GM04504 (cell line): ENCODE data around the gene GSX1.

Experiments used
- DNase-seq: peaks from one replicate; pipeline ENCODE4 v3.0.0-alpha.2; 2012; ENCODE audit warnings: low read depth

GSX1 gene

DNA sequence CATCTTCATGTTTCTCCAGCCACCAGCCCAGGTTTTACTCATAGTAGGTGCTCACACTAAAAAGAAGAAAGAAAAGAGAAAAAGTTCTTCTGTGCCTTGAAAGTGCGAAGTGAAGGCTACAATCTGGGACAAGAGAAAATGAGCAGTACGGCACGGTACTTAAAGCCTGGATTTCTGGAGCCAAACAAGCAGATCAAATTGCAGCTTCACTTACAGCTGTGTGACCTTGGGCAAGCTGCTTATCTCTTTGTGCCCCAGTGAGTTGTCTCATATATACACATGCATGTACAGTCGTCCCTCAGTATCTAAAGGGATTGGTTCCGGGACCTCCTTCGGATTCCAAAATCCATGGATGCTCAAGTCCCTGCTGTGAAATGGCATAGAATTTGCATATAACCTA lies 41.8 kb downstream of the GSX1 start:
- DNase-seq = no peak

DNA sequence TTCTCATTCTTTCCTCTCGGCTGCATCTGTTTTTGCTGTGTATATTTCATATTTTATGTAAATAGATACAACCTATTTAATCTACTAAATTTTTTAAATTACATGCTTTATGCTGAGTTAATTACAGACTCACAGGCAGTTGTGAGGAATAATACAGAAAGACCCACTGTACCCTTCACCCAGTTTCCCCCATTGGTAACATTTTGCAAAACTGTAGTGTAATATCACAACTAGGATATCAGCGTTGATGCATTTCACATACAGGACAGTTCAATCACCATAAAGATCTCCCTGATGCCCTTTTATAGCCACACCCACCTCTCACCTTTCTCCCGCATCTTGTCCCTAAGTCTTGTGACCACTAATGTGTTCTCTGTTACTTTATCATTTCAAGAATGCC lies 43.5 kb downstream of the GSX1 start:
- DNase-seq = no peak

DNA sequence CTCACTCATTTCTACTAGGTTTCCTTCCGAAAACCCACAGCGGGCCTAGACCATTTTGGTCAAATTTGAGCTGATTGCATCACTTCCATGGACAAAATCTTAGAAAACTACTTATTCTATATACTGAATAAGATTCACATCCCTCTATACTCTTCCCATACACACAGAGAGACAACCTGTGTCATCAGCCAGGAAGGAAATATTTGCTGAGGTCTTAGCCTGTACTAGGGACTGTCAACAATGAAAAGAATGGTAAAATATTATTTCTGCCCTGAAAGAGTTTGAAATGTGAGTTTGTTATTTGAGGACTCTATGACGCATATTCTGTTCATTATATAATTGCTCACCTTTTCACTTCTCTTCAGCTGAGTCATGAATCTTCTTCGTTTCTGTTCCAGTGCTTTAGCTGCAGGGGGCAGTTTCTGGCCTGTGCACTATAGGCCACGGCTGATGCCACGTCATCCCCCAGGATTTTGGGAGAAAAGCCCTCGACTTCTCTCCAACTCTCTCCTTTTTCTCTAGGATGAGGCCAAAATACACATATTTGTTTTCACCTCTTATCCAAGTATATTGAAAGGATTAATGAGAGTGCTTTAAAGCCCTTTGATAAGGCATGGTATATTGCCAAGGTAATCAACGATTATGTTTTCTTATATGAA lies 47.7 kb downstream of the GSX1 start:
- no peak for DNase-seq

DNA sequence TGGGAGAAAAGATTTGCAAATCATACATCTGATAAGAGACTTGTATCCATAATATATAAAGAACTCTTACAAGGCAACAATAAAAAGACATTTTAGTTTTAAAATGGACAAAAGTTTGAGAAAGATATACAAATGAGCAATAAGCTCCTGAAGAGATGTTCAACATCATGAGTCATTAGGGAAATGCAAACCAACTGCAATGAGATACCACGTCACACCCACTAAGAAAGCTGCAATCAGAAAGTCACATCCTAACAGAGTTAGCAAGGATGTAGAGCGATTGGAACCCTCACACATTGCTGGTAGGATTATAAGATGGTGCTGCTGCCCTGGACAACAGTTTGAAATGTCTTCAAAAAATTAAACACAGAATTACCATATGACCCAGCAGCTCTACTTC lies 50.3 kb downstream of the GSX1 start:
- no peak for DNase-seq
